Measurements from ENCODE around the gene TPM2.

DNA sequence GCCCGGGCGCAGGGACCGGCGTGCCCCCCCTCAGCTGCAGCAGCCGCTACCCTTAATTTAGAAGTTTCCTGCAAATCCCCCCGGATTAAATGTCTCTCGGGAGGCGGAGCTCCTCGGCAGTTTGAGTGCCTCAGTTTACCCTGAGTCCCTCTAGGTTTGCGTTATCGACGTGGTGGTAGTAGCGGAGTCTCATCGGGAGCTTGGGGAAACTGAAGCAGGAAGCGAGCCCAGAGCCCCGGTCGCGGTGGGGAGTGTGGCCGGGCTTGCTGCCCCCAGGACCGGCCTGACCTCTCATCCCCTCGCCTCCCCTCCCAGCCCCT lies 529 bp upstream of the TPM2 start:
- TF ChIP-seq, protein P1, sequence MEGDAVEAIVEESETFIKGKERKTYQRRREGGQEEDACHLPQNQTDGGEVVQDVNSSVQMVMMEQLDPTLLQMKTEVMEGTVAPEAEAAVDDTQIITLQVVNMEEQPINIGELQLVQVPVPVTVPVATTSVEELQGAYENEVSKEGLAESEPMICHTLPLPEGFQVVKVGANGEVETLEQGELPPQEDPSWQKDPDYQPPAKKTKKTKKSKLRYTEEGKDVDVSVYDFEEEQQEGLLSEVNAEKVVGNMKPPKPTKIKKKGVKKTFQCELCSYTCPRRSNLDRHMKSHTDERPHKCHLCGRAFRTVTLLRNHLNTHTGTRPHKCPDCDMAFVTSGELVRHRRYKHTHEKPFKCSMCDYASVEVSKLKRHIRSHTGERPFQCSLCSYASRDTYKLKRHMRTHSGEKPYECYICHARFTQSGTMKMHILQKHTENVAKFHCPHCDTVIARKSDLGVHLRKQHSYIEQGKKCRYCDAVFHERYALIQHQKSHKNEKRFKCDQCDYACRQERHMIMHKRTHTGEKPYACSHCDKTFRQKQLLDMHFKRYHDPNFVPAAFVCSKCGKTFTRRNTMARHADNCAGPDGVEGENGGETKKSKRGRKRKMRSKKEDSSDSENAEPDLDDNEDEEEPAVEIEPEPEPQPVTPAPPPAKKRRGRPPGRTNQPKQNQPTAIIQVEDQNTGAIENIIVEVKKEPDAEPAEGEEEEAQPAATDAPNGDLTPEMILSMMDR (IDR thresholded peaks at IDR 0.05 in 2 of 3, conservative IDR thresholded peaks at IDR 0.05 in 1 of 3; ENCODE audit: control insufficient read depth in 2 of 3, extremely low read depth in 1 of 3, insufficient read depth in 1 of 3, low read depth in 3 of 3, low read length in 3 of 3) = no peak
- TF ChIP-seq RAD21 (IDR thresholded peaks at IDR 0.05; ENCODE audit: insufficient read depth, low read depth, low read length) (no peak), POLR2A (IDR thresholded peaks at IDR 0.05; ENCODE audit: low read depth, low read length) (no peak; the same call in 1 of the 2 replicates)
- TF ChIP-seq, protein P2, sequence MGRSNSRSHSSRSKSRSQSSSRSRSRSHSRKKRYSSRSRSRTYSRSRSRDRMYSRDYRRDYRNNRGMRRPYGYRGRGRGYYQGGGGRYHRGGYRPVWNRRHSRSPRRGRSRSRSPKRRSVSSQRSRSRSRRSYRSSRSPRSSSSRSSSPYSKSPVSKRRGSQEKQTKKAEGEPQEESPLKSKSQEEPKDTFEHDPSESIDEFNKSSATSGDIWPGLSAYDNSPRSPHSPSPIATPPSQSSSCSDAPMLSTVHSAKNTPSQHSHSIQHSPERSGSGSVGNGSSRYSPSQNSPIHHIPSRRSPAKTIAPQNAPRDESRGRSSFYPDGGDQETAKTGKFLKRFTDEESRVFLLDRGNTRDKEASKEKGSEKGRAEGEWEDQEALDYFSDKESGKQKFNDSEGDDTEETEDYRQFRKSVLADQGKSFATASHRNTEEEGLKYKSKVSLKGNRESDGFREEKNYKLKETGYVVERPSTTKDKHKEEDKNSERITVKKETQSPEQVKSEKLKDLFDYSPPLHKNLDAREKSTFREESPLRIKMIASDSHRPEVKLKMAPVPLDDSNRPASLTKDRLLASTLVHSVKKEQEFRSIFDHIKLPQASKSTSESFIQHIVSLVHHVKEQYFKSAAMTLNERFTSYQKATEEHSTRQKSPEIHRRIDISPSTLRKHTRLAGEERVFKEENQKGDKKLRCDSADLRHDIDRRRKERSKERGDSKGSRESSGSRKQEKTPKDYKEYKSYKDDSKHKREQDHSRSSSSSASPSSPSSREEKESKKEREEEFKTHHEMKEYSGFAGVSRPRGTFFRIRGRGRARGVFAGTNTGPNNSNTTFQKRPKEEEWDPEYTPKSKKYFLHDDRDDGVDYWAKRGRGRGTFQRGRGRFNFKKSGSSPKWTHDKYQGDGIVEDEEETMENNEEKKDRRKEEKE (IDR thresholded peaks at IDR 0.05) = no peak
